ENCODE measurements around the gene ASCC1. TPM values are rescaled to one million over a fixed set of nuclear protein-coding genes. Genes with fewer than 3 reads are reported as not detected.
"Not testable (repeated sequence)": the region's sequence is repeated elsewhere in the genome, so short reads cannot be mapped to it uniquely, and the experiment has no call there.

Gene ASCC1
- total and polyA plus RNA-seq, 2 donors (not counting 1 experiment from before 2014, with no cell fraction given), result 17.9 to 28.1 TPM

DNA sequence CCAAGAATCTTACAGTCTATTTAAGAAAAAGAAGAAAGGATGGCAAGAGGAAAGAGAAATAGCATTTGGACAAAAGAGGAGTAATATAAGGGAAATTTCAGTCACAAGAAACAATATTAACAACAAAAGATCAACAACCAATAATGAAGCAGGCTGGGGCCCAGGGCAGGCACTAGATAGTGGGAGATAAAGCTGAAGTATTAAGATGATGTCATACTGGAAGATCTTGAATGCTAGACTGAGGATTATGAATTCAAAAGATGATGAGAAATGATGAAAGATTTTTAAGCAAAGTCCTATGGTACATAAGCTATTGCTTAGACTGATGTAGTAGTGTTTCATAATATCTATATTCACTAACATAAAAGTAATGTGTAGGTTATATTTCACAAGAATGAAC, 75.9 kb downstream of the ASCC1 start:
- POLR2A ChIA-PET, result no interaction called here
- Histone ChIP-seq H3K9me3 (ENCODE audit: control extremely low read depth in 1 of 3, control insufficient read depth in 2 of 3, insufficient read depth in 1 of 3, low read length in 2 of 3) (peaks cover 0 to 8% (median 0%) of the 10 kb centered on the region in 3 donors), H3K4me1 (ENCODE audit: control insufficient read depth in 2 of 2, insufficient read depth in 2 of 2, low read length in 2 of 2) (peaks cover 8 to 10% of the 10 kb centered on the region in 2 donors), H3K36me3 (replicated peaks in 1 of 2; ENCODE audit: control extremely low read depth in 1 of 2, control insufficient read depth in 1 of 2, extremely low read depth in 1 of 2, insufficient read depth in 2 of 2, low read length in 1 of 2) (peaks cover 0 to 2% of the 10 kb centered on the region in 2 experiments), H3K4me2 (replicated peaks; ENCODE audit: low read depth, low read length, poor library complexity, severe bottlenecking) (no peak overlapping the region), H3K9ac (ENCODE audit: low read length) (no peak overlapping the region), H3K4me3 (ENCODE audit: control extremely low read depth in 1 of 5, extremely low read depth in 1 of 5, insufficient read depth in 1 of 5, low read depth in 2 of 5, low read length in 4 of 5) (no peak overlapping the region), H2AFZ (ENCODE audit: insufficient read depth, low read depth, low read length, poor library complexity, severe bottlenecking) (no peak overlapping the region), H3K27ac (ENCODE audit: low read length in 2 of 2) (no peak overlapping the region), H3K79me2 (ENCODE audit: control insufficient read depth, insufficient read depth, low read length) (no peaks in the 10 kb centered on the region), H3K27me3 (replicated peaks in 1 of 4; ENCODE audit: control extremely low read depth in 1 of 4, control insufficient read depth in 3 of 4, insufficient read depth in 4 of 4, low read length in 3 of 4) (no peaks in the 10 kb centered on the region), H4K20me1 (ENCODE audit: control insufficient read depth, insufficient read depth, low read length, poor library complexity, severe bottlenecking) (no peaks in the 10 kb centered on the region)
- DNase-seq, result no peak
- Mint-ChIP-seq H3K9me3 (ENCODE audit: insufficient read depth) (no peaks in the 10 kb centered on the region), H3K4me1 (peaks cover 8% of the 10 kb centered on the region), H3K27ac (no peak overlapping the region), H3K27me3 (no peaks in the 10 kb centered on the region), H3K4me3 (no peak overlapping the region)
- TF ChIP-seq EZH2 (IDR thresholded peaks at IDR 0.05; ENCODE audit: borderline replicate concordance, insufficient read depth, low read depth, low read length, poor library complexity, severe bottlenecking), result no peak
- TF ChIP-seq, protein P1, sequence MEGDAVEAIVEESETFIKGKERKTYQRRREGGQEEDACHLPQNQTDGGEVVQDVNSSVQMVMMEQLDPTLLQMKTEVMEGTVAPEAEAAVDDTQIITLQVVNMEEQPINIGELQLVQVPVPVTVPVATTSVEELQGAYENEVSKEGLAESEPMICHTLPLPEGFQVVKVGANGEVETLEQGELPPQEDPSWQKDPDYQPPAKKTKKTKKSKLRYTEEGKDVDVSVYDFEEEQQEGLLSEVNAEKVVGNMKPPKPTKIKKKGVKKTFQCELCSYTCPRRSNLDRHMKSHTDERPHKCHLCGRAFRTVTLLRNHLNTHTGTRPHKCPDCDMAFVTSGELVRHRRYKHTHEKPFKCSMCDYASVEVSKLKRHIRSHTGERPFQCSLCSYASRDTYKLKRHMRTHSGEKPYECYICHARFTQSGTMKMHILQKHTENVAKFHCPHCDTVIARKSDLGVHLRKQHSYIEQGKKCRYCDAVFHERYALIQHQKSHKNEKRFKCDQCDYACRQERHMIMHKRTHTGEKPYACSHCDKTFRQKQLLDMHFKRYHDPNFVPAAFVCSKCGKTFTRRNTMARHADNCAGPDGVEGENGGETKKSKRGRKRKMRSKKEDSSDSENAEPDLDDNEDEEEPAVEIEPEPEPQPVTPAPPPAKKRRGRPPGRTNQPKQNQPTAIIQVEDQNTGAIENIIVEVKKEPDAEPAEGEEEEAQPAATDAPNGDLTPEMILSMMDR (IDR thresholded peaks at IDR 0.05), result no peak
- CTCF ChIA-PET, result interaction anchor here (0.9 to 1.4 kb wide), 3 partner anchors 50 to 197 kb away, joined by 3 to 5 read pairs (median 4); no protein-coding TSS in a partner anchor
- intact Hi-C loops (cut with micrococcal nuclease), result no loop called here
- ATAC-seq (ENCODE audit: low read depth), result no peak

DNA sequence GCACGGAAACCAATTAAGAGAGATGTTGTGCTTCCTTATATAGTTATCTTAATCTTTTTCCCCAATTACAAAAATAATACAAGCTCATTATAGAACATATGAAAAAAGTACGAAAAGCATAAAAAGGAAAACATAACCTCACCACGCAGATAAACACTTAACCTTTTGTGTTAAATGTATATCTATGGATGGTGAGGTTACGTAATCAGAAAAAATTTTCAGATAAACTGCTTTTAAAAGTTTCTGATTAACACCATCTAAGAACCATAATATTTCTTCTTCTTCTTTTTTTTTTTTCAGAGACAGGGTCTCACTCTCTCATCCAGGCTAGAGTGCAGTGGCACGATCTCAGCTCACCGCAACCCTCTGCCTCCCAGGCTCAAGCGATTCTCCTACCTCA, 78.5 kb downstream of the ASCC1 start:
- Histone ChIP-seq H3K79me2 (ENCODE audit: control insufficient read depth, insufficient read depth, low read length) (no peaks in the 10 kb centered on the region), H3K9ac (ENCODE audit: low read length) (no peak overlapping the region), H3K27me3 (replicated peaks in 1 of 4; ENCODE audit: control extremely low read depth in 1 of 4, control insufficient read depth in 3 of 4, insufficient read depth in 4 of 4, low read length in 3 of 4) (no peaks in the 10 kb centered on the region), H4K20me1 (ENCODE audit: control insufficient read depth, insufficient read depth, low read length, poor library complexity, severe bottlenecking) (no peaks in the 10 kb centered on the region), H3K4me1 (ENCODE audit: control insufficient read depth in 2 of 2, insufficient read depth in 2 of 2, low read length in 2 of 2) (peaks cover 15 to 17% of the 10 kb centered on the region in 2 donors), H3K36me3 (replicated peaks in 1 of 2; ENCODE audit: control extremely low read depth in 1 of 2, control insufficient read depth in 1 of 2, extremely low read depth in 1 of 2, insufficient read depth in 2 of 2, low read length in 1 of 2) (peaks cover 0 to 2% of the 10 kb centered on the region in 2 experiments), H3K4me3 (ENCODE audit: control extremely low read depth in 1 of 5, extremely low read depth in 1 of 5, insufficient read depth in 1 of 5, low read depth in 2 of 5, low read length in 4 of 5) (no peak overlapping the region), H3K27ac (ENCODE audit: low read length in 2 of 2) (no peak overlapping the region), H3K4me2 (replicated peaks; ENCODE audit: low read depth, low read length, poor library complexity, severe bottlenecking) (no peak overlapping the region), H3K9me3 (ENCODE audit: control extremely low read depth in 1 of 3, control insufficient read depth in 2 of 3, insufficient read depth in 1 of 3, low read length in 2 of 3) (peaks cover 0 to 8% (median 0%) of the 10 kb centered on the region in 3 donors), H2AFZ (ENCODE audit: insufficient read depth, low read depth, low read length, poor library complexity, severe bottlenecking) (no peak overlapping the region)
- CTCF ChIA-PET, result interaction anchor here (0.5 to 2.9 kb wide), 2 partner anchors 84 to 200 kb away, joined by 3 to 14 read pairs; no protein-coding TSS in a partner anchor
- no CpG with 5 or more reads among the region's 7 CpGs for WGBS (ENCODE audit: insufficient coverage)
- Mint-ChIP-seq H3K27ac (no peak overlapping the region), H3K27me3 (no peaks in the 10 kb centered on the region), H3K4me3 (no peak overlapping the region), H3K4me1 (peaks cover 27% of the 10 kb centered on the region), H3K9me3 (ENCODE audit: insufficient read depth) (no peaks in the 10 kb centered on the region)
- POLR2A ChIA-PET, result interaction anchor here (0.7 kb wide), 1 partner anchor 290 kb away, joined by 3 read pairs; no protein-coding TSS in a partner anchor
- no peak for ATAC-seq (ENCODE audit: low read depth)
- TF ChIP-seq, protein P1 (IDR thresholded peaks at IDR 0.05), result no peak
- no peak for TF ChIP-seq EZH2 (IDR thresholded peaks at IDR 0.05; ENCODE audit: borderline replicate concordance, insufficient read depth, low read depth, low read length, poor library complexity, severe bottlenecking)
- intact Hi-C loops (cut with micrococcal nuclease), result no loop called here
- DNase-seq, result no peak

DNA sequence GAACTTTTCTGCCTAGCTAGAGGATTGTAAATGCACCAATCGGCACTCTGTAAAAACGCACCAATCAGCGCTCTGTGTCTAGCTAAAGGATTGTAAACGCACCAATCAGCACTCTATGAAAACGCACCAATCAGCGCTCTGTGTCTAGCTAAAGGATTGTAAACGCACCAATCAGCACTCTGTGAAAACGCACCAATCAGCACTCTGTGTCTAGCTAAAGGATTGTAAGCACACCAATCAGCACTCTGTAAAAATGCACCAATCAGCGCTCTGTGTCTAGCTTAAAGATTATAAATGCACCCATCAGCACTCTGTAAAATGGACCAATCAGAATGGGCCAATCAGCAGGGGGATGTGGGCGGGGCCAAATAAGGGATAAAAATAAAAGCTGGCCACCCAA, 79.9 kb downstream of the ASCC1 start:
- H3K27me3 ChIP-seq (replicated peaks in 1 of 4; ENCODE audit: control extremely low read depth in 1 of 4, control insufficient read depth in 3 of 4, insufficient read depth in 4 of 4, low read length in 3 of 4); intact Hi-C loops (cut with micrococcal nuclease): not testable (repeated sequence)
- 90% methylated on average over 2 of the region's 10 CpGs for WGBS (ENCODE audit: insufficient coverage)

More for the DNA sequence above, 79.9 kb downstream of the ASCC1 start:
- DNase-seq; H3K27ac Mint-ChIP-seq; H3K9me3 ChIP-seq (ENCODE audit: control extremely low read depth in 1 of 3, control insufficient read depth in 2 of 3, insufficient read depth in 1 of 3, low read length in 2 of 3); H3K79me2 ChIP-seq (ENCODE audit: control insufficient read depth, insufficient read depth, low read length); H2AFZ ChIP-seq (ENCODE audit: insufficient read depth, low read depth, low read length, poor library complexity, severe bottlenecking); H3K27ac ChIP-seq (ENCODE audit: low read length in 2 of 2); ATAC-seq (ENCODE audit: low read depth); H3K4me3 ChIP-seq (ENCODE audit: control extremely low read depth in 1 of 5, extremely low read depth in 1 of 5, insufficient read depth in 1 of 5, low read depth in 2 of 5, low read length in 4 of 5); H3K4me3 Mint-ChIP-seq; H3K9me3 Mint-ChIP-seq (ENCODE audit: insufficient read depth); H3K4me2 ChIP-seq (replicated peaks; ENCODE audit: low read depth, low read length, poor library complexity, severe bottlenecking); H3K36me3 ChIP-seq (replicated peaks in 1 of 2; ENCODE audit: control extremely low read depth in 1 of 2, control insufficient read depth in 1 of 2, extremely low read depth in 1 of 2, insufficient read depth in 2 of 2, low read length in 1 of 2); H4K20me1 ChIP-seq (ENCODE audit: control insufficient read depth, insufficient read depth, low read length, poor library complexity, severe bottlenecking); H3K9ac ChIP-seq (ENCODE audit: low read length); H3K27me3 Mint-ChIP-seq: not testable (repeated sequence)
- CTCF ChIA-PET, result interaction anchor here (2.9 kb wide), 1 partner anchor 201 kb away, joined by 14 read pairs; no protein-coding TSS in a partner anchor
- POLR2A ChIA-PET, result interaction anchor here (0.5 kb wide), 1 partner anchor 183 kb away, joined by 3 read pairs; no protein-coding TSS in a partner anchor
- peaks cover 30% of the 10 kb centered on the region for H3K4me1 Mint-ChIP-seq
- peaks cover 15 to 17% of the 10 kb centered on the region in 2 donors for H3K4me1 ChIP-seq (ENCODE audit: control insufficient read depth in 2 of 2, insufficient read depth in 2 of 2, low read length in 2 of 2)
